Measurements from ENCODE around the gene CD69.

CD69 gene

GRCh38 chr12:9760699-9761418, at the start of gene CD69:
CD69 (minus strand) TSS chr12:9760901; CDS start chr12:9760820, 81 bp downstream.
- peak; percentile 50 for DNase-seq

- no peak for DNase-seq
Measured at GRCh38 chr12:9809866-9810265, 49.2 kb upstream of the CD69 start.

- no peak for DNase-seq
Measured at GRCh38 chr12:9809338-9809737, 48.6 kb upstream of the CD69 start.

- DNase-seq = no peak
Measured at GRCh38 chr12:9808504-9808903, 47.8 kb upstream of the CD69 start.

GRCh38 chr12:9806714-9807113, 46.0 kb upstream of the CD69 start:
- DNase-seq = no peak

GRCh38 chr12:9805883-9806282, 45.2 kb upstream of the CD69 start:
- DNase-seq = no peak

- no peak for DNase-seq
Measured at GRCh38 chr12:9799961-9800360, 39.3 kb upstream of the CD69 start.

- DNase-seq = peak; percentile 59
Measured at GRCh38 chr12:9797722-9798619, 37.3 kb upstream of the CD69 start.

GRCh38 chr12:9796971-9797370, 36.3 kb upstream of the CD69 start:
- peak; percentile 40 for DNase-seq

GRCh38 chr12:9796346-9796745, 35.6 kb upstream of the CD69 start:
- no peak for DNase-seq

- no peak for DNase-seq
Measured at GRCh38 chr12:9795945-9796344, 35.2 kb upstream of the CD69 start.

- DNase-seq = no peak
Measured at GRCh38 chr12:9794484-9795093, 33.9 kb upstream of the CD69 start.

- no peak for DNase-seq
Measured at GRCh38 chr12:9793779-9794395, 33.2 kb upstream of the CD69 start.

- DNase-seq = no peak
Measured at GRCh38 chr12:9792961-9793617, 32.4 kb upstream of the CD69 start.

- DNase-seq = no peak
Measured at GRCh38 chr12:9792185-9792900, 31.6 kb upstream of the CD69 start.

GRCh38 chr12:9786726-9787717, 26.3 kb upstream of the CD69 start:
- no peak for DNase-seq

- DNase-seq = no peak
Measured at GRCh38 chr12:9784816-9785215, 24.1 kb upstream of the CD69 start.

- DNase-seq = no peak
Measured at GRCh38 chr12:9784326-9784725, 23.6 kb upstream of the CD69 start.

GRCh38 chr12:9782547-9783382, 22.1 kb upstream of the CD69 start:
- DNase-seq = no peak

GRCh38 chr12:9781360-9781759, 20.7 kb upstream of the CD69 start:
- no peak for DNase-seq
